ENCODE data around the gene TRAF4.

DNA sequence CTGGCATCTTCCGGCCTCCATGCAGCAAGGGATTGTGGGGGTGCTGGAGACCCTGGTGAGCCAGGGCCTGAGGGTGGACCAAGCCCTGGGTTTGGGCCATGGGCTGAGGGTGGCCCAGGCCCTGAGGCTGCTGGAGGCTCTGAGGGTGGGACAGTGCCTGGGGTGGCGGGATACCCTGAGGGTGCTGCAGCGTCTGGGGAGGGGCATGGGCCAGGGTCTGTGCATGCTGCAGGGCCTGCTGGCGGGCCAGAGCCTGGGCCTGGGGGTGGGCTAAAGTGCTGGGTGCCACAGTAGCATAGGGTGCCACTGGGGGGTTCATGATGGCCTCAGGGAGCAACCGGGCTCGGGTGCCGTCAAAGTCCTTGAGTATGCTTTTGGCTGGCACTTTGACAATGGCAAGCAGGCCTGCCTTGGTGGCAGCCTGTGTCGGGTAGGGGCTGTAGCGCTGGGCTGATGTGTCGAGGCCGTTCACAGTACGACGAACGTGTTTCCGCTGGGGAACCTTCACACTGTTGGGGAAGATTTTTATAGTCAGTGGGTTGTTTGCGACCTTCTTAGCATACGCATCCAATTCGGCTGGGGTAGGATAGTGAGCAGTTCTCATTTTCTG, 15.6 kb downstream of the TRAF4 start:
- TF ChIP-seq, protein P1, sequence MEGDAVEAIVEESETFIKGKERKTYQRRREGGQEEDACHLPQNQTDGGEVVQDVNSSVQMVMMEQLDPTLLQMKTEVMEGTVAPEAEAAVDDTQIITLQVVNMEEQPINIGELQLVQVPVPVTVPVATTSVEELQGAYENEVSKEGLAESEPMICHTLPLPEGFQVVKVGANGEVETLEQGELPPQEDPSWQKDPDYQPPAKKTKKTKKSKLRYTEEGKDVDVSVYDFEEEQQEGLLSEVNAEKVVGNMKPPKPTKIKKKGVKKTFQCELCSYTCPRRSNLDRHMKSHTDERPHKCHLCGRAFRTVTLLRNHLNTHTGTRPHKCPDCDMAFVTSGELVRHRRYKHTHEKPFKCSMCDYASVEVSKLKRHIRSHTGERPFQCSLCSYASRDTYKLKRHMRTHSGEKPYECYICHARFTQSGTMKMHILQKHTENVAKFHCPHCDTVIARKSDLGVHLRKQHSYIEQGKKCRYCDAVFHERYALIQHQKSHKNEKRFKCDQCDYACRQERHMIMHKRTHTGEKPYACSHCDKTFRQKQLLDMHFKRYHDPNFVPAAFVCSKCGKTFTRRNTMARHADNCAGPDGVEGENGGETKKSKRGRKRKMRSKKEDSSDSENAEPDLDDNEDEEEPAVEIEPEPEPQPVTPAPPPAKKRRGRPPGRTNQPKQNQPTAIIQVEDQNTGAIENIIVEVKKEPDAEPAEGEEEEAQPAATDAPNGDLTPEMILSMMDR (IDR thresholded peaks at IDR 0.05): no peak
- TF ChIP-seq POLR2AphosphoS5 (IDR thresholded peaks at IDR 0.05) (no peak), POLR2A (IDR thresholded peaks at IDR 0.05) (no peak), EP300 (IDR thresholded peaks at IDR 0.05) (no peak)
